Lower leg skin (tissue), 3 donors: ENCODE data around the gene SMO.

ENCODE experiments used
- CTCF ChIP-seq, 3 donors: fragments of 450-650 bp; IDR thresholded peaks; one replicate each; pipeline ENCODE4 v1.5.1; 2016; ENCODE audit warnings: antibody characterized with exemption in 3 of 3, mild to moderate bottlenecking in 3 of 3, moderate library complexity in 2 of 3
- POLR2A ChIP-seq, 2 donors: fragments of 450-650 bp; IDR thresholded peaks; one replicate each; pipeline ENCODE4 v1.6.1; 2016 to 2017; ENCODE audit warnings: antibody characterized with exemption in 2 of 2, mild to moderate bottlenecking in 1 of 2, moderate library complexity in 1 of 2

- TF ChIP-seq POLR2A (IDR thresholded peaks at IDR 0.05) (no peak), CTCF (IDR thresholded peaks at IDR 0.05) (no peak)
Measured at GRCh38 chr7:129257168-129257567, 68.7 kb downstream of the SMO start.
